Keratinocyte (primary cell): ENCODE measurements around the gene LCOR. TPM values are rescaled to one million over a fixed set of nuclear protein-coding genes. Genes with fewer than 3 reads are reported as not detected.

Source experiments
- DNase-seq: peaks from one replicate; pipeline ENCODE4 v3.0.0-alpha.2; 2011; ENCODE audit warnings: low read depth, missing footprints, low spot score
- FAIRE-seq: peaks from 2 replicates; lab custom pipeline; 2011; peaks lifted over from hg19 to GRCh38; lab: Jason Lieb, UNC
- H2AFZ ChIP-seq: 2 replicates; pipeline ENCODE4 v1.6.0; 2012; ENCODE audit warnings: low read length, control low read depth, inconsistent platforms; ENCODE audit not compliant: control insufficient read depth
- H3K27ac ChIP-seq: 2 replicates; pipeline ENCODE4 v1.5.1; 2011; ENCODE audit warnings: low read length; ENCODE audit not compliant: control insufficient read depth, insufficient read depth
- H3K27me3 ChIP-seq: 3 replicates; pipeline ENCODE4 v1.6.0; 2011; ENCODE audit warnings: low read length; ENCODE audit not compliant: control insufficient read depth, insufficient read depth; ENCODE audit errors: extremely low read depth
- H3K36me3 ChIP-seq, 2 experiments: 2 replicates in 1 of 2; 3 replicates in 1 of 2; pipeline ENCODE4 v1.5.1; 2011; ENCODE audit warnings: low read length in 2 of 2, mild to moderate bottlenecking in 1 of 2; ENCODE audit not compliant: control insufficient read depth in 2 of 2, insufficient read depth in 2 of 2; ENCODE audit errors: extremely low read depth in 1 of 2
- H3K4me1 ChIP-seq: 3 replicates; pipeline ENCODE4 v1.5.1; 2011; ENCODE audit warnings: low read length; ENCODE audit not compliant: control insufficient read depth, insufficient read depth; ENCODE audit errors: extremely low read depth
- H3K4me2 ChIP-seq: 3 replicates; pipeline ENCODE4 v1.6.0; 2011; ENCODE audit warnings: low read depth, low read length; ENCODE audit not compliant: control insufficient read depth, insufficient read depth; ENCODE audit errors: extremely low read depth
- H3K4me3 ChIP-seq, 3 experiments: fragments of 200-600 bp in 1 of 3; sonication (generic) in 1 of 3; 2 replicates in 2 of 3; 3 replicates in 1 of 3; pipeline ENCODE4 v1.5.1; 2011 to 2016; ENCODE audit warnings: low read length in 3 of 3, mild to moderate bottlenecking in 3 of 3, control low read depth in 2 of 3, inconsistent platforms in 1 of 3, low read depth in 1 of 3, mixed read lengths in 1 of 3, mixed run types in 1 of 3, moderate library complexity in 1 of 3; ENCODE audit not compliant: control insufficient read depth in 2 of 3, insufficient read depth in 2 of 3; ENCODE audit errors: extremely low read depth in 1 of 3
- H3K79me2 ChIP-seq: 2 replicates; pipeline ENCODE4 v1.6.0; 2012; ENCODE audit warnings: low read length; ENCODE audit not compliant: control insufficient read depth, insufficient read depth
- H3K9ac ChIP-seq: 3 replicates; pipeline ENCODE4 v1.6.0; 2011; ENCODE audit warnings: low read length; ENCODE audit not compliant: control insufficient read depth, insufficient read depth; ENCODE audit errors: extremely low read depth
- H3K9me1 ChIP-seq: 3 replicates; pipeline ENCODE4 v1.6.0; 2011; ENCODE audit warnings: low read length; ENCODE audit not compliant: control insufficient read depth, insufficient read depth; ENCODE audit errors: extremely low read depth
- H3K9me3 ChIP-seq: 2 replicates; pipeline ENCODE4 v1.5.1; 2012; ENCODE audit warnings: low read depth, low read length; ENCODE audit not compliant: control insufficient read depth
- H4K20me1 ChIP-seq: 3 replicates; pipeline ENCODE4 v1.6.0; 2011; ENCODE audit warnings: low read length; ENCODE audit not compliant: control insufficient read depth, insufficient read depth; ENCODE audit errors: extremely low read depth
- CTCF ChIP-seq, 3 experiments: IDR thresholded peaks in 1 of 3; conservative IDR thresholded peaks in 1 of 3; optimal IDR thresholded peaks in 1 of 3; 2 replicates in 2 of 3; 3 replicates in 1 of 3; pipeline versions ENCODE3 to v1.5.1; 2011; ENCODE audit warnings: low read length in 3 of 3, mild to moderate bottlenecking in 3 of 3, moderate library complexity in 2 of 3, control low read depth in 1 of 3, inconsistent platforms in 1 of 3; ENCODE audit not compliant: insufficient read depth in 2 of 3; ENCODE audit errors: extremely low read depth in 1 of 3
- EZH2 ChIP-seq: IDR thresholded peaks from one replicate; pipeline ENCODE4 v1.6.1; 2012; ENCODE audit warnings: inconsistent platforms, mild to moderate bottlenecking, low read length, moderate library complexity
- dilution Hi-C: fragments of 300-500 bp; cut with MboI; formaldehyde crosslinking; loops from one replicate; pipeline ENCODE4 v1.7.0; 2020; ENCODE audit warnings: low sequenced_read_pairs; ENCODE audit not compliant: extremely low pct_ligation_motif_present
- polyA plus RNA-seq, 5 experiments: library from polyadenylated mRNA; depleted of rRNA in 3 of 5; stranded (reverse) in 3 of 5; stranded (forward) in 1 of 5; unstranded in 1 of 5; fragments of >200 nt; gene quantifications; 1 replicate in 1 of 5; 2 replicates in 3 of 5; 3 replicates in 1 of 5; pipeline versions ENCODE4 v1.2.1 to v1.2.3, GENCODE V29; 2011 to 2012; ENCODE audit warnings: missing spikeins in 2 of 5, low read depth in 1 of 5, low replicate concordance in 1 of 5

LCOR gene
- polyA plus RNA-seq, 1 donor (not counting 4 experiments of a cell fraction or from before 2014, with no cell fraction given) = 11.4 TPM

GRCh38 chr10:96891840-96892239 is 59.7 kb downstream of the LCOR start:
- H3K9me3 ChIP-seq = no peaks in the 10 kb centered on the region
- H3K36me3 ChIP-seq = no peaks in the 10 kb centered on the region
- no peak overlapping the region for H3K9ac ChIP-seq
- peaks cover 13% of the 10 kb centered on the region for H3K4me1 ChIP-seq
- no peak overlapping the region for H3K27ac ChIP-seq
- peaks cover 80% of the 10 kb centered on the region for H3K79me2 ChIP-seq
- no peak overlapping the region for H2AFZ ChIP-seq
- peaks cover 6% of the 10 kb centered on the region for H4K20me1 ChIP-seq
- no peak overlapping the region for H3K4me3 ChIP-seq
- peaks cover 2% of the 10 kb centered on the region for H3K9me1 ChIP-seq
- TF ChIP-seq EZH2 = no peak
- TF ChIP-seq CTCF (optimal IDR thresholded peaks at IDR 0.05 in 1 of 3, IDR thresholded peaks at IDR 0.05 in 1 of 3, conservative IDR thresholded peaks at IDR 0.05 in 1 of 3; ENCODE audit: extremely low read depth in 1 of 3, insufficient read depth in 2 of 3, low read length in 3 of 3) = no peak
- DNase-seq (no peak), FAIRE-seq (no peak)
- no peak overlapping the region for H3K4me2 ChIP-seq
- dilution Hi-C loops = no loop called here
- H3K27me3 ChIP-seq = no peaks in the 10 kb centered on the region

- H3K27ac ChIP-seq = no peak overlapping the region
- dilution Hi-C loops = no loop called here
- no peak overlapping the region for H2AFZ ChIP-seq
- H3K27me3 ChIP-seq = no peaks in the 10 kb centered on the region
- H3K9ac ChIP-seq = no peak overlapping the region
- no peaks in the 10 kb centered on the region for H3K36me3 ChIP-seq
- H3K9me3 ChIP-seq = no peaks in the 10 kb centered on the region
- FAIRE-seq (no peak), DNase-seq (no peak)
- no peaks in the 10 kb centered on the region for H3K9me1 ChIP-seq
- no peak overlapping the region for H3K4me3 ChIP-seq
- peaks cover 79% of the 10 kb centered on the region for H3K79me2 ChIP-seq
- H3K4me2 ChIP-seq = no peak overlapping the region
- TF ChIP-seq CTCF (optimal IDR thresholded peaks at IDR 0.05 in 1 of 3, IDR thresholded peaks at IDR 0.05 in 1 of 3, conservative IDR thresholded peaks at IDR 0.05 in 1 of 3; ENCODE audit: extremely low read depth in 1 of 3, insufficient read depth in 2 of 3, low read length in 3 of 3) (no peak), EZH2 (no peak)
- H4K20me1 ChIP-seq = peaks cover 6% of the 10 kb centered on the region
- H3K4me1 ChIP-seq = no peaks in the 10 kb centered on the region
These were observed 63.7 kb downstream of the LCOR start for GRCh38 chr10:96895662-96896424.
